ENCODE results near the gene FCHSD2.

Gene FCHSD2

DNA sequence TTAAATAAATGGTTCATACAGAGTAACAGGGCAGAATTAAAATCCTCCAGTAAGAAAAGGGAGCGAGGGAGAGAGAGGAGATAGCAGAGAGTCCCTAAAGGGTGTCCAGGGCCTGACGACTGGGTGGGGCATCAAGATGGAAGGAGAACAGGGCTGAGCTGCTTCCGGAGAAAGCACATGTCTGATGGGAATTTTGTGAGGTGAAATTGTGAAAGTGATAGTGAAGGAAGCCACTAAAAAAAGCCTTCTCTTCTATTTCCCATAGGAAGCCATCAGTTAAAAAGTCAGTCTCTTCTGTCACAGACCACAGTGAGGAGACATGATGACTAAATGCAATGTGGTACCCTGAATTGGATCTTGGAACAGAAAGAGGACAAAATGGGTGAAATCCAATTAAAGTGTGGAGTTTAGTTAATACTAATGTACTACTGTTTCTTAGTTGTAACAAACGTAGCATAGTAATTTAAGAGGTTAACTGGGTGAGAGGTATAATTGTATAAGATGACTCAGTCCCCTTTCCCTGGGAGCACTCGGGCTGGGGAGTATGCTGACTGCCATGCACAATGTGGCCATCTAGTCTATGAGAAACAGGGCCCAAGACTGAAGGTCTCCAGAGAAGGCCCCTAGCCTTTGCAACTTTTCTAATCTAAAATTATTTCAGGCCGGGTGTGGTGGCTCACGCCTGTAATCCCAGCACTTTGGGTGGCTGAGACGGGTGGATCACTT lies 29.5 kb upstream of the FCHSD2 start:
- DNase-seq, result no peak

DNA sequence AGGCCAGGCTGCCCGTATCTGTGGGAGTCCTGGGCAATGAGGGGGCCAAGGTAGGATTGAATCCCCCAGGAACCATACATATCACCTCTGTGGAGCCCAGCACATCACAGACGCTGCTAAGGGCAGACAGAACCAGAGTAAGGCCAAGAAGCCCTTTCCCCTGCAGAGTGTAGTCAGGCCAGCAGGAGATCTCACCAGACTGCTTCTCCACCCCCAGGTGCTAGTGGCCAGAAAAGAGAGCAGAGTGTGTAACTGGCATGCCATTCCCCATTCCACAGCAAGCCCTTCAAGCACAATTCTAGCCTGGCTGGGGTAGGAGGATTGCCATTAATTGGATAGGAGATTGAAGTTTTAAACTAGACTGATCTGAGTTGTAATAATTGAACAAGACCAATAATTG lies 28.0 kb upstream of the FCHSD2 start:
- no peak for DNase-seq

GRCh38 chr11:73168925-73169579 lies 26.9 kb upstream of the FCHSD2 start:
- peak; percentile 6 for DNase-seq

GRCh38 chr11:73167363-73167954 lies 25.3 kb upstream of the FCHSD2 start:
- peak; percentile 5 for DNase-seq

- no peak for DNase-seq
Observed at GRCh38 chr11:73164803-73165540, 22.9 kb upstream of the FCHSD2 start.

DNA sequence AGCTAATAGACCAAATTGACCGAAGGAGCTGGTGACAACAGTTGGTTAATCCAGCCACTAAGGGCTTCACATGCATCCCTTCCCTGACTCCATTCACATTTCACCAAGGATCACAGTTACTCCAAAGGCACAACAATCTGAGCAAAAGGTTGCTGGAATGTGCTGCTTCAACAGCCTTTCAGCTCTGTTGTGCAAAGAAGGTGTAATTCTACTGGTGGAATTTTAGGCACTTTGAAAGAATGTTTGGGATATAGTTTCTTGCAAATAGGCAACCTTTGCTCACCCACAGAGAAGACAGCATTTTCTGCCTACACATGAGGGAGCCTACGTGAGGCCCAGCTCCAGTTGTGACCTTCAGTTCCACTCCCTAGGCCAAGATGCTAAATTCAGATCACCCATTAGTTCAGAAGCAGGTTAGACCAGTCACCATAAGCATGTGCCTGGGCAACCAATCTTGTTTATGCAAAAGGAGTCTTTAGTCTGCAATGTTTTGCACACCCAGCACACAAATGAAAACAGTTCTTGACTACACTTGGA lies 21.6 kb upstream of the FCHSD2 start:
- no peak for DNase-seq

- no peak for DNase-seq
Observed at GRCh38 chr11:73162196-73162740, 20.1 kb upstream of the FCHSD2 start.

DNA sequence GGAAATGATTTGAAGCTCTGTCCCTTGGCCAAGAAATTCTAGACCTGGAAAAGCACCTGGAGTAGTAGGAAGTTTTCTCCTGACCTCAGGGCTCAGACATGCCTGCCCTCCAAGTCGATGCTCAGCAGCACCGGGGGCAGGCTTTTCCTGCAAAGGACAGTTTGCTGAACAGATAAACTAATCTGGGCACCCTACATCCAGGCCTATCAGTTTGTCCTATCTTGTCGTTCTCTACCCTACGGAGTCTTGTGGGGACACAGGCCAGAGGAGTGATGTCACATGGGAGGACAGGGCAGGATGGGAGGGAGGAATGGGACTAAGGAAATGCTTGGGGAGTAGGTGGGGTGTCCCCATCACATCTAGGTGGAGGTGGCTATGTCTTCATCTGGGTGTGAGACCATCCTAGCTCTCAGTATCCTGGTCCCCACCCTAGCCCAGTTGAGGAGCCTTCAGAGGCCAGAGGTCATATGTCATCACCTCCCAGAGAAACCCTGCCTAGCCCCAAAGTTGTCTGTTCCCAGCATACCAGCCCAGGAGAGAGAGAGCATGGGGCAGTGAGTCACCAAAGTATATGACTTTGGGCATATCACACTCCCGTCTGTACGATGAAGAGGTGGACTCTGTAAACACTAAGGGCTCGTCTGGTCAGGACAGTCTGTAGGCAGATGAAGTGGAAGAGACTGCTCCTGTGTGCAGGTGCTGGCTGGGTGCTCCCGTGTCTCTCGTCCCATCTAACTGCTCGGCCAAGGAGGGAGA lies 18.1 kb upstream of the FCHSD2 start:
- no peak for DNase-seq

- no peak for DNase-seq
Observed at GRCh38 chr11:73159297-73159696, 17.2 kb upstream of the FCHSD2 start.

DNA sequence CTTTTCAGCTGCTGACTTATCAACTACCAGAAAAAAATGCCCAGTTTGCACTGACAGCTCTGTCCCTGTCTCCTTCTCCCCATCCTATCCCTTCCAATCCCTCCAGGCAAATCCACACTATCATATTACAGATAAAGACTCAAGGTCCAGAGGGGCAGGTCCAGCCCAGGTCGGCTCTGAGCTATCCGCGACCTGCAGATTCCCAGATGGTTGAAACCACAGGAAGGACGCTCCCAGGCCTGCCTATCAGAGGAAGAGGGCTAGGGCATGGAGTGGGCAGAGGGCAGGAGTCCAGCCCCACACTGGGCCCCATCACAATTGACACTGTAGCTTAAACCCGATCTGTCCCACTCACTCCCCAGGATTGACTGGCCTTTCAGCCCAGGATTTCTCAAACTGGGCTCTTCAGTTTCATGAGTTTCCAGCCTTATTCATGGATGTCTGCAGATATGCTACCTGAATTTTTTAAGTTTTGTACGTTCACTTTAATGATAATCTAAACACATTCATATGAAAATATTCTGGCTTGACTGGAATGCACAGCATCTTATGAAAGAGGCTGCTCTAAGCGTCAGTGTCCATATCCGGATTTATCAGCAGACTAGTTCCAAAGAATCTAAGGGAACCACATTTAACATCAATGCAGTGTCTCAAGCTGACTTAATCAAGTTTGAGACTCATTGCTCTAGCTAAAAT lies 16.4 kb upstream of the FCHSD2 start:
- peak; percentile 8 for DNase-seq

DNA sequence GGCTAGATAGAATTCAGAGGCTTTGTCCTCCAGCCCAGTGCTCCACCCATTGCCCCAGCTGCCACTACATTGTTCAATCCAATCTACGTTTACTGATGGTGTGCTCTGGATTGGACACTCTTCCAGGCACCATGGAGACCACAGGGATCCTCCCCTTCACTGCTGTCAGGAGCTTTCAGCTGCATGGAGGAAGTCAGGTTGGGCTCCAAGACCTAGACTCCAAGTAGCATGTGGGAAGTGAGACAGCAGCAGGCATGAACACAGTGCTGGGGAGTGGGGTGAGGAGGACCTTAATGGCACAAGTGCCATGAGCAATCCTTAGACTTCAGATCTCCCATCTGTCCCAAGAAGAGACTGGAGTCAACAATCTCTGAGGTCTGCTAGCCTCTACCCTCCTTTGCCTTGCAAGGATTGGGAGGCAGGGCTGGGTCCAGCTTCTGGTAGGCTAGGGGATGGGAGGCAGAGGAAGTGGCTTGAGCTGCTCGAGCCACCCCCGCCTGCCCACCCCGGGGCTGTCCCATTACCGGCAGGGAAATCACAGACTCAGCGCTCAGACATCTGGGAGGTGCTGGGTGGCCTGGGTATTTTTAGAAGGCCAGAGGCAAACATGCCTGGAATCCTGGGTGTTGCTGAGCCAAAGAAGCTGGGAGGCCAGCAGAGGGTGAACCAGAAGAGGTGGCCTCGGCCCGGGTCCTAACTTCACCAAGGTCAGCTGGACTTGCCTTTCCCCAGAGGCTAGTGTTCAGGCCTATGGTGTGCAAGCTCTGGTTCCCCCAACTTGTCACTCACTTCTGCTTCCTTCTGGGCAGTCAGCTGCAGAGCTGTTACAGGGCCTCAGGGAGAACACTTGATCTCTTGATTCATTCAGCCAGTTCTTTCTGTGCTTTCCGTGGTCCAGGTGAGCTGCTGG lies 15.2 kb upstream of the FCHSD2 start:
- peak; percentile 42 for DNase-seq

DNA sequence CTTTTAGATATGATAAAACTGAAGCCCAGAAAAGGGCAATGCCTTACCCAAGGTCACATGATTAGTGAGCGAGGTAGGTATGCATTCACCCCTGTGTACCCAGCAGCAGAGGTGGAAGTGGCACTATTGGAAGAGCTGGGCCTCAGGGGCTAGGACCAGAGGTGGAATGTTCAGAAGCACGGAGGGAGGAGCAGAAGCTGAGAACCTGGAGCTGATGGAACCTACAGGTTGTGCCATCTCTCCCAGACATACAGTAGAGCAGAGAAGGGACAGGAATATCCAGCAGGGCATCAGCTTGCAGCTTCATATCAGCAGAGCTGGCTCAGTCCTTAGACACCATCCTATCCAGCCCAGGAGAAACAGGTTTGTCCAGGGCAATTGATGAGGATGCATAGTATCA lies 14.6 kb upstream of the FCHSD2 start:
- DNase-seq, result peak; percentile 1

GRCh38 chr11:73156114-73156513 lies 14.0 kb upstream of the FCHSD2 start:
- peak; percentile 2 for DNase-seq

DNA sequence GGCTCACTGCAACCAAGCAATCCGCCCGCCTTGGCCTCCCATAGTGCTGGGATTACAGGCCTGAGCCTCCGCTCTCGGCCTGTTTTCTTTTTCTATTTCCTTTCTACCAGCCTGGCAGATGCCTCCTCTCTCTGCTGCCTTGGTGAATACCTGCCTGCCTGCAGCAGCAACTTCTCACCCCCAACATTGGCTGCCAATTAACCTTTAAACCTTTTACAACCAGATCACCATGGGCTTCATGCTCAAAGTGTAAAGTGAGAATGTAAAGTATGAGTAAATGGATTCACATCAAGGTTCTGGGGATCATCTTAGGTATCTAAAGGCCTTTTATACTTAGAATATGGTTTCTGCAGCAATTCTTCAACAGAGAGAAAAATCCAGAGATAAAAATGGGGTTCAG lies 13.0 kb upstream of the FCHSD2 start:
- DNase-seq, result peak; percentile 6

- peak; percentile 67 for DNase-seq
Observed at GRCh38 chr11:73154178-73154577, 12.1 kb upstream of the FCHSD2 start.

GRCh38 chr11:73152861-73153483 lies 10.9 kb upstream of the FCHSD2 start:
- DNase-seq, result peak; percentile 75

DNA sequence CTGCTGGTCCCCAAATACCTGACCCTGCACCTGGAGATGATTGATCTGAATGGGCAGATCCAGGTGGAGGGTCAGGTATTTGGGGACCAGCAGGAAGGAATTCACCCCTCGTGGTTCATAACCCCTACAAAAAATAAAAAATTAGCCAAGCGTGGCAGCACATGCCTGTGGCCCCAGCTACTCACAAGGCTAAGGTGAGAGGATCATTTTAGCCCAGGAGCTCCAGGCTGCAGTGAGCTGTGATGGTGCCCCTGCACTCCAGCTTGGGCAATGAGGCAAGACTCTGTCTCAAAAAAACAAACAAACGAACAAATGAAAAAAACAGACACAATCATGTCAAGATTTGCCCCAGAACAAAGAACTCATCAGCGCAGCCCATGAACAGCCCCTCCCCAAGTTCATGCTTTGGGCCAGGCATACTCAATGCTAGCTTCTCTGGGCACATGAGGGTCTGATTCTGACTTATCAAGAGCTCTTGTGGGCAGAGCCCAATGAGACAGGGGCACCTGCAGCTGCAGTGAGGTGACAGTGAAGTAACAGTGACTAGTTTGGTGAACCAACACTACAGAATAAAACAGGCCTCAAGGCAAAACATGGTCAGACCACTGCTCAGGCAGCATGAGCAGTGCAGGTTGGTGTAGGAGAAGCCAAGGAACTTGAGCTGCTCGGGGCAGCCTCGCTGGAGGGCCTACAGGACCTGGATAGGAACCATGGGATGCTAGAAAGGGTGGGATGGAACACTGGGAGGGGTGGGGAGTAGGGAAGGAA lies 10.2 kb upstream of the FCHSD2 start:
- peak; percentile 35 for DNase-seq

- no peak for DNase-seq
Observed at GRCh38 chr11:73151416-73151815, 9.3 kb upstream of the FCHSD2 start.

DNA sequence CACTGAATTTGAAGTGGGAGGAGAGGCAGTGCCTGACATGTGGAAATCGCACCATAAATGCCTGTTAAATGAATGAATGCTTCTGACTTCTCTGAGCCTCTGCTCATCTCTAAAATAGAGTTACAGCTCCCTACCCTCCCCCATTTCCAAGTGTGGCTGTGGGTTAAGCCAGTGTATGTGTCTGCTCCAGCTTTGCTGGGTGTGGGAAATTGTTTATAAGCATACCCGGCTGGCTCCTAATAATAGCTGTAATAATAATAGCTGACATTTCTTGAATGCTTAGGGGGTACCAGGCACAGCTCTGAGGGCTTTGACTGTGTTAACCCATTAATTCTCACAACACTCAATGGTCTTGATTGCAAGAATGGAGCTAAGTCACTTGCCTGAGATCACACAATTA lies 7.0 kb upstream of the FCHSD2 start:
- DNase-seq, result no peak

All from CD4-positive, alpha-beta T cell treated with Interleukin-15 for 1 hour (primary cell).